Activated T-cell treated with anti-CD3 and anti-CD28 coated beads for 4 hours (primary cell): ENCODE data around the gene LEKR1.

Source experiments
- DNase-seq: peaks from one replicate; pipeline ENCODE4 v3.0.0-alpha.2; 2020

The LEKR1 gene

GRCh38 chr3:157087373-157087772, 261.2 kb downstream of the LEKR1 start:
- DNase-seq, result no peak

- no peak for DNase-seq
Measured at GRCh38 chr3:157087780-157088600, 261.8 kb downstream of the LEKR1 start.

- peak; percentile 85 for DNase-seq
Measured at GRCh38 chr3:157088601-157089454, 262.7 kb downstream of the LEKR1 start.

GRCh38 chr3:157089455-157090221, 263.5 kb downstream of the LEKR1 start:
- no peak for DNase-seq

- no peak for DNase-seq
Measured at GRCh38 chr3:157091083-157091833, 265.1 kb downstream of the LEKR1 start.

- no peak for DNase-seq
Measured at GRCh38 chr3:157092230-157092629, 266.1 kb downstream of the LEKR1 start.

- no peak for DNase-seq
Measured at GRCh38 chr3:157093096-157093495, 266.9 kb downstream of the LEKR1 start.

- no peak for DNase-seq
Measured at GRCh38 chr3:157094301-157094700, 268.1 kb downstream of the LEKR1 start.

GRCh38 chr3:157094751-157095480, 268.8 kb downstream of the LEKR1 start:
- no peak for DNase-seq
